Measurements from ENCODE around the gene RAI14. TPM values are rescaled to one million over a fixed set of nuclear protein-coding genes. Genes with fewer than 3 reads are reported as not detected.
"Not testable (repeated sequence)": the region's sequence is repeated elsewhere in the genome, so short reads cannot be mapped to it uniquely, and the experiment has no call there.

RAI14 gene
- total RNA-seq, 1 donor from 2014 or later: 92.7 TPM

DNA sequence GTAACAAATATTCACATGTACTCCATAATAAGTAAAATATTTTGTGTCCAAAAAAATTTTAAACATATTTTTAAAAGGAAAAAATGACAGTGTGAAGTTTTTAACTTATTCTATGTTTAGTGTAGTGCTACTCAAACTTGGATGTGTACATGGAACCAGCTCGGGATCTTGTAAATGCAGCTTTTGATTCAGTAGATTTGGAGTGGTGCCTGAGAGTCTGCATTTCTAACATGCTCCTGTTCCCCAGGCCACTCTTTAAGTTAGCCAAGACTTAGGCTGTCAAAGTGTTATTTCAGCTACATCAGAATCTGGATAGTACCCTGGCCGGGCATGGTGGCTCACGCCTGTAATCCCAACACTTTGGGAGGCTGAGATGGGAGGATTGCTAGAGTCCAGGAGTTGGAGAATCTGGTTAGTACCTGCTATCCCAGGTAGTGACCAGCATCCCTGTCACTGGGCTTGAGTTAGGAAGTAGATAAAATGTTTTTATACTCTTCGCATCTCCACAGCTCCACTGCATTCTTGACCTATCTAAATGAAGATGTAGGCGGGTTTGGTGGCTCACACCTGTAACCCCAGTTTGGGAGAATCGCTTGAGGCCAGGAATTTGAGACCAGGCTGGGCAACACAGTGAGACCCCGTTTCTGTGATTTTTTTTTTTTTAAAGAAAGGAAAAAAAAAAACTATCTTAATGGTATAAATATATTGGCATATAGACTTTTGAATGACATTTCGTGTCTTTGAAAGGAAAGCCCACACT, 122.1 kb downstream of the RAI14 start:
- Mint-ChIP-seq H3K4me3 (no peak overlapping the region), H3K4me1 (peaks cover 8% of the 10 kb centered on the region), H3K9me3 (peaks cover 18% of the 10 kb centered on the region), H3K27me3 (ENCODE audit: low read depth) (no peaks in the 10 kb centered on the region), H3K27ac (ENCODE audit: unreplicated experiment) (no peak overlapping the region), H3K36me3 (ENCODE audit: low read depth) (peaks cover 37% of the 10 kb centered on the region)
- TF ChIP-seq CTCF (conservative IDR thresholded peaks at IDR 0.05): no peak
- DNase-seq (ENCODE audit: low read depth, low spot score): no peak

GRCh38 chr5:34783892-34784291, 127.8 kb downstream of the RAI14 start:
- peaks cover 41% of the 10 kb centered on the region for H3K36me3 Mint-ChIP-seq (ENCODE audit: low read depth)
- not testable (repeated sequence) for H3K4me1 Mint-ChIP-seq

GRCh38 chr5:34787035-34787434, 130.9 kb downstream of the RAI14 start:
- H3K36me3 Mint-ChIP-seq (ENCODE audit: low read depth): peaks cover 28% of the 10 kb centered on the region
- H3K27ac Mint-ChIP-seq (ENCODE audit: unreplicated experiment): no peak overlapping the region
- peaks cover 7% of the 10 kb centered on the region for H3K9me3 Mint-ChIP-seq
- no peak for TF ChIP-seq CTCF (conservative IDR thresholded peaks at IDR 0.05)
- peaks cover 3% of the 10 kb centered on the region for H3K4me1 Mint-ChIP-seq
- H3K4me3 Mint-ChIP-seq: no peak overlapping the region
- H3K27me3 Mint-ChIP-seq (ENCODE audit: low read depth): no peaks in the 10 kb centered on the region
- DNase-seq (ENCODE audit: low read depth, low spot score): no peak

More at GRCh38 chr5:34783892-34784291, 127.8 kb downstream of the RAI14 start:
- not testable (repeated sequence) for DNase-seq (ENCODE audit: low read depth, low spot score); H3K27ac Mint-ChIP-seq (ENCODE audit: unreplicated experiment); H3K27me3 Mint-ChIP-seq (ENCODE audit: low read depth); H3K4me3 Mint-ChIP-seq
- H3K9me3 Mint-ChIP-seq: peaks cover 12% of the 10 kb centered on the region

- Mint-ChIP-seq H3K4me3 (no peak overlapping the region), H3K9me3 (peaks cover 7% of the 10 kb centered on the region), H3K4me1 (peaks cover 3% of the 10 kb centered on the region), H3K27ac (ENCODE audit: unreplicated experiment) (no peak overlapping the region), H3K36me3 (ENCODE audit: low read depth) (peaks cover 16% of the 10 kb centered on the region), H3K27me3 (ENCODE audit: low read depth) (no peaks in the 10 kb centered on the region)
- TF ChIP-seq CTCF (conservative IDR thresholded peaks at IDR 0.05): no peak
- no peak for DNase-seq (ENCODE audit: low read depth, low spot score)
Measured at GRCh38 chr5:34789021-34789531, 132.9 kb downstream of the RAI14 start.

DNA sequence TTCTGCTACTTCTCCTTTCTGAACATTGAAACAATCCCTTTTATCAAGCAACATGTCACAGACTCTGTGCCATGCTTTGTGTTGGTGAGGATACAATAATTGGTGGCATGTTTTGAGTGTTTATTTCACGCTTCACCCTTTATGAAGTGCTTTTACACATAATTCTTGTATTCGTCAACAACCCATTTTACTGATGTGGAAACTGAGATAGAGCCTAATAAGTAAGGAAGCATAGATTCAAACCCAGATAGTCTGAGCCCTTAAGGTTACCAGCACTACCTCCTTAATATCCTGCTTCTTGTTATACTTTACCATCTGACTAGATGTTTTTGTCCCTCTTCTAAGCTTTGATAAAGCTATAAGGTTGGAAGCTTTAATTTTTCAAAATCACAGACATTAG, 133.5 kb downstream of the RAI14 start:
- Mint-ChIP-seq H3K27ac (ENCODE audit: unreplicated experiment) (no peak overlapping the region), H3K27me3 (ENCODE audit: low read depth) (no peaks in the 10 kb centered on the region), H3K36me3 (ENCODE audit: low read depth) (peaks cover 16% of the 10 kb centered on the region), H3K4me3 (no peak overlapping the region), H3K9me3 (peaks cover 7% of the 10 kb centered on the region), H3K4me1 (peaks cover 3% of the 10 kb centered on the region)
- no peak for TF ChIP-seq CTCF (conservative IDR thresholded peaks at IDR 0.05)
- no peak for DNase-seq (ENCODE audit: low read depth, low spot score)

DNA sequence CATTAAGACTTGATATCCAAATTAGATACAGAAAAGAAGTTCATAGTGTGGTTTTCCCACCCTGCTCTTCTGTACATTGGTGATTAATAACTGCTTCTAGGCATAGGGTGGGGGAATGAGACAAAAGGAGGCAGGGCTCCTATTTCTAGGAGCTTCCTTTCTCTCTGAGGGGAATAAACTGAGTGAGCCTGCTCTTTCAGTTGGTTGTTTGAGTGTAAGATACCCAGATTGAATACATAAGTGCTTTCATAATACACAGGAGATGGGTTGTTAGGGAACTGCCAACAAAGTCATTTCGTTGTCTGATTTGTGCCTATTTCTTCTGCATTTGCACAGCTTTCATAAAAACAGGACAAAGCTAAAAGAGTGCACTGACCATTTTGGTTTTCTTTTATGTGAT, 133.9 kb downstream of the RAI14 start:
- H3K36me3 Mint-ChIP-seq (ENCODE audit: low read depth): peaks cover 16% of the 10 kb centered on the region
- peaks cover 7% of the 10 kb centered on the region for H3K9me3 Mint-ChIP-seq
- H3K4me3 Mint-ChIP-seq: no peak overlapping the region
- H3K4me1 Mint-ChIP-seq: peaks cover 3% of the 10 kb centered on the region
- H3K27ac Mint-ChIP-seq (ENCODE audit: unreplicated experiment): no peak overlapping the region
- TF ChIP-seq CTCF (conservative IDR thresholded peaks at IDR 0.05): no peak
- no peaks in the 10 kb centered on the region for H3K27me3 Mint-ChIP-seq (ENCODE audit: low read depth)
- no peak for DNase-seq (ENCODE audit: low read depth, low spot score)

Data from neural crest cell (in vitro differentiated cells).